Type B pancreatic cell (in vitro differentiated cells): ENCODE results near the gene KCNA2. TPM values are rescaled to one million over a fixed set of nuclear protein-coding genes. Genes with fewer than 3 reads are reported as not detected.

Experiments
- DNase-seq: peaks from one replicate; pipeline ENCODE4 v3.0.0; 2021; ENCODE audit warnings: mixed read lengths; ENCODE audit not compliant: unreplicated experiment; ENCODE audit errors: extremely low spot score
- H3K27ac Mint-ChIP-seq: 2 replicates; pipeline ENCODE4 v1.8.0; 2021; ENCODE audit warnings: mild to moderate bottlenecking, mixed read lengths
- H3K27me3 Mint-ChIP-seq: 2 replicates; pipeline ENCODE4 v1.8.0; 2021; ENCODE audit warnings: mixed read lengths
- H3K36me3 Mint-ChIP-seq: 2 replicates; pipeline ENCODE4 v1.8.0; 2021; ENCODE audit warnings: mixed read lengths
- H3K4me1 Mint-ChIP-seq: one replicate; pipeline ENCODE4 v1.8.0; 2021; ENCODE audit warnings: mixed read lengths; ENCODE audit not compliant: unreplicated experiment
- H3K4me3 Mint-ChIP-seq: 2 replicates; pipeline ENCODE4 v1.8.0; 2021; ENCODE audit warnings: mild to moderate bottlenecking, mixed read lengths
- H3K9me3 Mint-ChIP-seq: 2 replicates; pipeline ENCODE4 v1.8.0; 2021; ENCODE audit warnings: mixed read lengths
- total RNA-seq: library from RNA; stranded (reverse); gene quantifications from 2 replicates; pipeline ENCODE4 v1.2.1, GENCODE V29; 2021; ENCODE audit warnings: low replicate concordance
- TF ChIP-seq, protein P1 (sequence below): fragments of 200-600 bp; sonication (generic); conservative IDR thresholded peaks from 2 replicates; pipeline ENCODE4 v1.5.0; 2021; ENCODE audit warnings: antibody characterized with exemption, mild to moderate bottlenecking

Gene KCNA2
- total RNA-seq, 1 donor from 2014 or later = 1.1 TPM

DNA sequence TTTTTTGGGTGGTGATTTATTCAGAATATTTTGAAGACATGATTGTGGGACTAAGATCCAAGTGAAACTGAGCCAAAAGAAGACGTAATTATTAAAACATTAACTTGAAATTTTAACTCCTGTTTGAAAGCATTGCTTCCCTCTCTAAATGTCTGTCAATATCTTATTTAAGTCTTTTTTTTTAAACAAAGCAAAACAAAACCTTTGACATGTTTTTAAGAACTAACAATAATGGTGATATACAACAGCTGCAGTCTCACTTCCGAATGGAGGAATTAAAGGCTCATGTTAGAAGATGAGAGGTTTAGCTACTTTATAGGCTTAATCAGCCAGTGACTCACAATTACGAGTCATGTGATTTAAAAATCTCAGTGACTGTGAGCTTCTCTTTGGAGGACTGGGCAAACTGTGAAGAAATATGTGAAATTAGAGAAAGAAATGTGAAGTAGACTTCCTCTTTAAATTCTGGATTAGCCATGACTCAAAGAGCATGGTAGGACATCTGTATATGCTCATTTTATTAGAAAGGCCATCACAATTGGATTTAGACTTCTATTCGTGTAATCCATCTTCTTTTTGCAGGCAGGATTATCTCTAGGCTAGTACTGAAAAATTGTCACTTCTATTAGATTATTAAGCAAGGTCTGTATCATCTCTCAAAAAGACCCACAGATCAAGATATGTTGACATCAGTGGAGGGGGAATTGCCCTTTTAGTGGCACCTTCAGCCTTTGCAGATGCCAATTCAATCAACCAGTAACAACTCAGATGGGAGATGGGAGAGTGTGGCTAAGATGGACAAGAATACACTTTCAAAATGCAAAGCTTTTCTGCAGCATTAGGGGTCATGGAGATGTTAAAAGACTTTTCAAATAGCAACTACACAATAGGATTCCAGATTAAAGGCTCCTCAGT is 39.9 kb upstream of the KCNA2 start:
- H3K27ac Mint-ChIP-seq = no peak overlapping the region
- H3K4me1 Mint-ChIP-seq = no peaks in the 10 kb centered on the region
- no peak for DNase-seq
- H3K36me3 Mint-ChIP-seq = no peaks in the 10 kb centered on the region
- TF ChIP-seq, protein P1, sequence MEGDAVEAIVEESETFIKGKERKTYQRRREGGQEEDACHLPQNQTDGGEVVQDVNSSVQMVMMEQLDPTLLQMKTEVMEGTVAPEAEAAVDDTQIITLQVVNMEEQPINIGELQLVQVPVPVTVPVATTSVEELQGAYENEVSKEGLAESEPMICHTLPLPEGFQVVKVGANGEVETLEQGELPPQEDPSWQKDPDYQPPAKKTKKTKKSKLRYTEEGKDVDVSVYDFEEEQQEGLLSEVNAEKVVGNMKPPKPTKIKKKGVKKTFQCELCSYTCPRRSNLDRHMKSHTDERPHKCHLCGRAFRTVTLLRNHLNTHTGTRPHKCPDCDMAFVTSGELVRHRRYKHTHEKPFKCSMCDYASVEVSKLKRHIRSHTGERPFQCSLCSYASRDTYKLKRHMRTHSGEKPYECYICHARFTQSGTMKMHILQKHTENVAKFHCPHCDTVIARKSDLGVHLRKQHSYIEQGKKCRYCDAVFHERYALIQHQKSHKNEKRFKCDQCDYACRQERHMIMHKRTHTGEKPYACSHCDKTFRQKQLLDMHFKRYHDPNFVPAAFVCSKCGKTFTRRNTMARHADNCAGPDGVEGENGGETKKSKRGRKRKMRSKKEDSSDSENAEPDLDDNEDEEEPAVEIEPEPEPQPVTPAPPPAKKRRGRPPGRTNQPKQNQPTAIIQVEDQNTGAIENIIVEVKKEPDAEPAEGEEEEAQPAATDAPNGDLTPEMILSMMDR = no peak
- H3K9me3 Mint-ChIP-seq = no peaks in the 10 kb centered on the region
- H3K27me3 Mint-ChIP-seq = peaks cover 29% of the 10 kb centered on the region
- no peak overlapping the region for H3K4me3 Mint-ChIP-seq

DNA sequence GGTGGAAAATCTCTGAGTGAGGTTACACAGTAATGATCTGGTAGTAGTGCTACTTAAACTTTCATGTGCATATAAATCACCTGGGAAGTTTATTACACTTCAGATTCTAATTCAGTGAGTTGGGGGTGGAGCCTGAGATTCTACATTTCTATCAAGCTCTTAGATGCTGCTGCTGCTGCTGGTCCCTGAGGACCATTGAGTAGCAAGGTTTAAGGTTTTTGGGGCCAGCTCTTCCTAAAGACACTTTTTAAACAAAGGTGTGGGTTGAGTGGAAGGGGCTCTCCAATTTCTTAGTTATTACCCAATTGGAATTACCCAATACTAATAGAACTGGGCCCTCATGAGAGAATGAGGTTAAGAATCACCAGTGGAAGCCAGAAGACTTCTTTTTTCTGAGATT is 39.1 kb upstream of the KCNA2 start:
- TF ChIP-seq, protein P1 = no peak
- H3K4me3 Mint-ChIP-seq = no peak overlapping the region
- H3K4me1 Mint-ChIP-seq = no peaks in the 10 kb centered on the region
- peaks cover 28% of the 10 kb centered on the region for H3K27me3 Mint-ChIP-seq
- H3K9me3 Mint-ChIP-seq = no peaks in the 10 kb centered on the region
- H3K27ac Mint-ChIP-seq = no peak overlapping the region
- no peak for DNase-seq
- no peaks in the 10 kb centered on the region for H3K36me3 Mint-ChIP-seq

DNA sequence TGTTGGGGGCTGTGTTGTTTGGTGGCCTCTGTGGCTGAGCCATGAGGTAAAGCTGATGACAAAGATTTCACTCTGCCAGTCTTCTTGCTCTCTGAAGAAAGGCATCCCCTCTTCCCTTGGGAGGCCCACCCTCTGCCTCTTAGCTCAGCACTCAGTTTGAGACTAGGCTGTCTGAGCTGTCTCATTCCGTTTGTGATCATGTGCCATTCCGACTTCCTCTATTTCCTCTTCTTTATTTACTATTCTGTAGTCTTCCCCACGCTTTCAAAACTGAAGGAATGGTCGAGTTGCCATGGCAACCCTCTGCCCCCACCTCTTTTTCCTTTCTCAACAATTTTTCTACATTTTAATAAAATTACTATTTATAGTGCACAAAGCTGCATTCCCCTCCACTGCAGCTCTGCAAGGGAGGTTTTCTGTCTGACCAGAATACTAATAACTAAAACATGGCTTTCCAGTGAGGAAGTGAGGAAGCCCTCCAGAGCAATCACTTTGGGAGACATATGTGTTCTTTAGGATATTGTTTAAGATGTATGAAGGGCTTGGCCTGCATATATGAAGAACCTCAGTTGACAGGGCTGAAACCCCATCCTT is 37.8 kb upstream of the KCNA2 start:
- H3K9me3 Mint-ChIP-seq = no peaks in the 10 kb centered on the region
- TF ChIP-seq, protein P1 = no peak

DNA sequence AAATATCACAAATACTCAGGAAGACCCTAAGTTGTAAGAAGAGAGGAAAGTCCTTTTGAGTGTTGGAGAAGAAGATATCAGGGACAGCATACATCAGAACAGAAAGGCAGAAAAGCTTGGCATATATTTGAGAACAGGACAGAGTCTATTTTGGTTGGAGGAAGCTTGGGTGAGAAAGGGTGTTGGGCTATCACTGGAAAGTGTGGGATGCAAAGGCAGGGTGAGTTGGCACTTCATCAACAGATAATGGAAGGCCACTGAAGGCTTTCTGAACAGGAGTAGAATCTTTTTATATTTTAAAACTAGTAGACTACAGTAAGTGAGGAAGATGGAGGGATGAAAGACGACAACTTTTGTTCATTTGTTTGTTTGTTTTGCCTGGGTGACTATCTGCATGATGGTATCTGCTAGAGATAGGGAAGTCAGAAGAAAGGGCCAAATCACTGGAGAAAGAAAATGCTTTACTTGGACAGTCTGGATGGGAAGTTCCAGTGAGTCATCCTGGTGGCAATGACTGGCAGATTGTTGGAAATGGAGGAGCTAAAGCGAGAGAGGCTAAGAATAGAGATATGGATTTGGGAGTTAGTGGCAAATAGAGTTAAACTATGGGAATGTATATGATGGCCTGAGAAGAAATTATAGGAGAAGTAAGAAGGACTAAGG is 33.7 kb upstream of the KCNA2 start:
- no peak for DNase-seq
- Mint-ChIP-seq H3K36me3 (no peaks in the 10 kb centered on the region), H3K9me3 (no peaks in the 10 kb centered on the region), H3K27me3 (peaks cover 47% of the 10 kb centered on the region), H3K4me1 (no peaks in the 10 kb centered on the region), H3K4me3 (no peak overlapping the region), H3K27ac (no peak overlapping the region)
- TF ChIP-seq, protein P1 = no peak

More for the DNA sequence above, 37.8 kb upstream of the KCNA2 start:
- no peak overlapping the region for H3K27ac Mint-ChIP-seq
- H3K36me3 Mint-ChIP-seq = no peaks in the 10 kb centered on the region
- DNase-seq = no peak
- H3K27me3 Mint-ChIP-seq = peaks cover 37% of the 10 kb centered on the region
- no peak overlapping the region for H3K4me3 Mint-ChIP-seq
- H3K4me1 Mint-ChIP-seq = no peaks in the 10 kb centered on the region

DNA sequence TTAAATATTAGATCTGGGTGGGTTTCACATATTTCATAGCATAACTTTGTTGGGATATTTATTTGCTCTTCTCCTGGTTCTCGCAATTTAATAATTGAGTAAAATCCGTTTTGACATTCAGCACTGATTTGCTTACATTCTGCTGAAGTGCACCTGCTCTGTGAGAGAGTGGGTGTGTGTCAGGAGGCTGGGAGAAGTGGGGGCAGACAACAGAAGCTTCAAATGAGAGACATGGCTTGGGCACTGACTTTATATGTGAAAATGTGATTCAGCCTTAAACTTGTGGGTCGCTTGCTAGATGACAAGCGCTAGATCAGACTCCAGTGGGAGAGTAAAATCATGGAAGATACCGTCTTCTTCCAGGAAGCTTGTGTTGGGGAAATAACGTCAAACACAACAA is 32.4 kb upstream of the KCNA2 start:
- H3K4me3 Mint-ChIP-seq = no peak overlapping the region
- TF ChIP-seq, protein P1 = no peak
- H3K27me3 Mint-ChIP-seq = peaks cover 48% of the 10 kb centered on the region
- no peaks in the 10 kb centered on the region for H3K36me3 Mint-ChIP-seq
- no peak overlapping the region for H3K27ac Mint-ChIP-seq
- H3K9me3 Mint-ChIP-seq = no peaks in the 10 kb centered on the region
- DNase-seq = no peak
- no peaks in the 10 kb centered on the region for H3K4me1 Mint-ChIP-seq
